ENCODE results near the gene SERPINA4.

DNA sequence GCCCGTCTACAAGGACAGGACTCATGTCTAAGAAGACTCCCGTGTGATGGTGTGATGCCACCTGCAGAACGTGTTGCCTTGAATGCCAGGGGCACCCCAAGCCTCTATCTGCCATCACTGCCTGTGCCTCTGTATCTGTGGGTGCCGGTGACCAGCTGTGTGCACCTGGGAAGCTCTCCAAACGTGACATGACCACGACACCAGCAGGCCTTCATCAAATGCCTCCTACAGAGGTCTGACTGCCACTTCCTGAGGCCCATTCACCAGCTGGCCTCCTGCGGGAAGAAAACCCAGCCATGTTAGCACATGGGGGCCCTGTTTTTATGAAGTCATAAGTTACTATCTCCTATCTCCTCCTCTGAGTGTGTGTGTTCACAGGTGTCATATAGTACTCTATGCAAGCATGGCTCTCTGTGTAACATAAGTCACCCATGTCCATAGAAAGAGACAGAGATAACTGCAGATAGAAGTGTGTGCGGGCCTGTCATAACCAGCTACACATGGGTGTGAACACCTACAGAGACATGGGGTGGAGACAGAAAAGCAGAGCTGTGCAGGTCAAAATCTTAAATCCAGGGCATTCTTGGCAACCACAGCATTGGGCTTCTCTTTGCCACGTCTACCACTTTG is 18.3 kb upstream of the SERPINA4 start:
- TF ChIP-seq GLIS3 (CRISPR knock-in tag; IDR thresholded peaks at IDR 0.05), result no peak
- no peak for TF ChIP-seq ZFP30 (CRISPR knock-in tag; IDR thresholded peaks at IDR 0.05)
- no peak for TF ChIP-seq BACH2 (CRISPR knock-in tag; IDR thresholded peaks at IDR 0.05; ENCODE audit: borderline replicate concordance)
- no peak for TF ChIP-seq PATZ1 (CRISPR knock-in tag; IDR thresholded peaks at IDR 0.05; ENCODE audit: borderline replicate concordance)
- TF ChIP-seq ARNTL (CRISPR knock-in tag; IDR thresholded peaks at IDR 0.05; ENCODE audit: borderline replicate concordance, low read depth), result no peak
- no peak for TF ChIP-seq SNAI2 (CRISPR knock-in tag; IDR thresholded peaks at IDR 0.05)
- no peak for TF ChIP-seq ZNF565 (CRISPR knock-in tag; conservative IDR thresholded peaks at IDR 0.05; ENCODE audit: low read depth)
